HFFc6 (cell line): ENCODE results near the gene CTSH. TPM values are rescaled to one million over a fixed set of nuclear protein-coding genes. Genes with fewer than 3 reads are reported as not detected.

Experiments used
- DNase-seq: peaks from one replicate; pipeline ENCODE4 v3.0.0-alpha.2; 2018
- H3K27ac Mint-ChIP-seq: 2 replicates; pipeline ENCODE4 v1.8.0; 2020; ENCODE audit warnings: mild to moderate bottlenecking, mixed read lengths
- H3K27me3 Mint-ChIP-seq: 2 replicates; pipeline ENCODE4 v1.8.0; 2021; ENCODE audit warnings: mild to moderate bottlenecking, moderate library complexity, mixed read lengths; ENCODE audit not compliant: insufficient read depth
- H3K36me3 Mint-ChIP-seq: 2 replicates; pipeline ENCODE4 v1.8.0; 2021; ENCODE audit warnings: low read depth, mixed read lengths
- H3K4me1 Mint-ChIP-seq: 2 replicates; pipeline ENCODE4 v1.8.0; 2020; ENCODE audit warnings: low read depth, mixed read lengths
- H3K4me3 Mint-ChIP-seq: 2 replicates; pipeline ENCODE4 v1.8.0; 2020; ENCODE audit warnings: mild to moderate bottlenecking, moderate library complexity, mixed read lengths
- H3K9me3 Mint-ChIP-seq: 2 replicates; pipeline ENCODE4 v1.8.0; 2020; ENCODE audit warnings: mild to moderate bottlenecking, mixed read lengths
- CTCF ChIP-seq: fragments of 200-600 bp; sonication (generic); IDR thresholded peaks from 2 replicates; pipeline ENCODE4 v1.5.0; 2021; ENCODE audit warnings: antibody characterized with exemption, mild to moderate bottlenecking
- total RNA-seq, 6 experiments: library from RNA; stranded (reverse); fragmentation: NEBNext Ultra II Directional; extraction: Animal tissue kit (Norgen Biotek cat#: 25700); gene quantifications; 2 replicates in 1 of 6; 3 replicates in 5 of 6; pipeline ENCODE4 v1.2.3, GENCODE V29; 2021

CTSH gene
- total RNA-seq, 6 experiments from 2014 or later: 0.20 to 0.53 (median 0.38) TPM; not detected in 1

DNA sequence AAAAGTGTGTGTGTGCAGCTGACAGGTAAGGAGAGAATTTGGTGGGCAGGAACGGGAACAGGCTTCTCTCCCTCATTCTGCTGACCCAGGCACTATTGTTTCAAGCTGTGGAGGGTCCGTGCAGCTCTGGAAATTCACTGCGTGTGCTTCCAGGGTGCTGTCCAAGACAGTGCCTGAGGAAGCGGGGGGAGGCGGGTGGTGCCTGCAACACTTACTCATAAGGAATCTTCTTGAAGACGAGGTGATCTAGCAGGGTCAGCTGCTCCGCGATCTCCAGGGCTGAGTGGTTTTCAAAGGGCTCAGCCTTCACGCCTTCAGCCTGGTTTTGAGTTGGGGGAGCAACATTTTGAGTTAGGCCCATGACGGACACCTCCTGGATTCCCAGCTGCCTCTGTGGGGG, 46.6 kb upstream of the CTSH start:
- peak overlapping the region; percentile 2; the same call in 1 of the 2 replicates for H3K4me3 Mint-ChIP-seq
- DNase-seq: peak; percentile 64
- peaks cover 8% of the 10 kb centered on the region; the same call in 1 of the 2 replicates for H3K27me3 Mint-ChIP-seq
- H3K4me1 Mint-ChIP-seq: peaks cover 47% of the 10 kb centered on the region
- peak overlapping the region; percentile 4; the same call in 1 of the 2 replicates for H3K27ac Mint-ChIP-seq
- H3K36me3 Mint-ChIP-seq: no peaks in the 10 kb centered on the region
- H3K9me3 Mint-ChIP-seq: no peaks in the 10 kb centered on the region
- TF ChIP-seq CTCF: no peak

DNA sequence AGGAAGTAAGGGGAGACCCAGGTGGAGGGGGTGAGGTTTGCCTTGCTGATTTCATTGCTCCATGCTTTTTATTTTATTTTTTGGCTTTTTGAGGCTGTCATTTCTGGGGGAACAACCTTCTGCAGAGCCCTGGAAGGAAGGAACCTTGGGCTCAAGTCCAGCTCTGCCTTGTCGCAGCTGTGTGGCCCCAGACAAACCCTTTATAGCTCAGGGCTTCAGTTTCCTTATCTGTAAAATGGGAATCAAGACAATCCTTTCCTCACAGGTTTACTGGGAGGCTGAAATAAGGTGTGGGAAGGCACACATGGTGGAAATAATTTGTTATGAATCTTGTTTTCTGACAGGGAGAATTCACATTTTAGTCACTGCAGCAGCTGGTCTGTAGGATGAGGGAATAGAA, 45.4 kb upstream of the CTSH start:
- Mint-ChIP-seq H3K27ac (no peak overlapping the region; the same call in 1 of the 2 replicates), H3K4me3 (no peak overlapping the region), H3K4me1 (peaks cover 46% of the 10 kb centered on the region)

DNA sequence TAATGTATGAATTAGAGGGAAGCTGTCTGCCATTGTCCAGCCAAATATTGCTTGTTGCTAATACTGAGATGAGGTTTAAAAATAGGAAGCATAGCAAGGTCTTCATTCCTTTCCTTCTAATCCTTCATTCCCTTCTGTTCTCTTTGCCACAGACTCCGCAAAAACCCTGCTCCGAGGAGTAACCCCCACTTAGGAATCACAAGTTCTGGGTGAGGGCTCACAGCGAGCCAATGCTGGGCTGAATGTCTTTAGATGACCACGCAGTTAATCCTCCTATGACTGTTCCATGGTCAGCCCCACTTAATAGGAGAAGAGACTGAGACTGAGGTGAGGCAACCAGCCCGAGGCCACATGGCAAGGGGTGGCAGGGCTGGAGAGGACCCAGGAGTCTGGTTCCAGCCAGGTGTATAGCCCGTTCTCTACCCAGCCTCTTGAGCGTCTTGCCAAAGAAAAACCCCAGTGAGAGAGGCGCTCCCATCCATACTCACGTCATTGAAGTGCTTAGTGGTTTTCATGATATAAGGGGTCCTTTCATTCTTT, 44.9 kb upstream of the CTSH start:
- Mint-ChIP-seq H3K4me3 (no peak overlapping the region), H3K36me3 (no peaks in the 10 kb centered on the region), H3K27me3 (peaks cover 5% of the 10 kb centered on the region; the same call in 1 of the 2 replicates), H3K4me1 (peaks cover 46% of the 10 kb centered on the region), H3K9me3 (no peaks in the 10 kb centered on the region), H3K27ac (0 out of 2 replicates have a peak overlapping the region, but pooled peaks have one; percentile 15)
- DNase-seq: no peak
- no peak for TF ChIP-seq CTCF

More for the DNA sequence above, 45.4 kb upstream of the CTSH start:
- Mint-ChIP-seq H3K9me3 (no peaks in the 10 kb centered on the region), H3K27me3 (peaks cover 5% of the 10 kb centered on the region; the same call in 1 of the 2 replicates), H3K36me3 (no peaks in the 10 kb centered on the region)
- no peak for DNase-seq
- no peak for TF ChIP-seq CTCF

DNA sequence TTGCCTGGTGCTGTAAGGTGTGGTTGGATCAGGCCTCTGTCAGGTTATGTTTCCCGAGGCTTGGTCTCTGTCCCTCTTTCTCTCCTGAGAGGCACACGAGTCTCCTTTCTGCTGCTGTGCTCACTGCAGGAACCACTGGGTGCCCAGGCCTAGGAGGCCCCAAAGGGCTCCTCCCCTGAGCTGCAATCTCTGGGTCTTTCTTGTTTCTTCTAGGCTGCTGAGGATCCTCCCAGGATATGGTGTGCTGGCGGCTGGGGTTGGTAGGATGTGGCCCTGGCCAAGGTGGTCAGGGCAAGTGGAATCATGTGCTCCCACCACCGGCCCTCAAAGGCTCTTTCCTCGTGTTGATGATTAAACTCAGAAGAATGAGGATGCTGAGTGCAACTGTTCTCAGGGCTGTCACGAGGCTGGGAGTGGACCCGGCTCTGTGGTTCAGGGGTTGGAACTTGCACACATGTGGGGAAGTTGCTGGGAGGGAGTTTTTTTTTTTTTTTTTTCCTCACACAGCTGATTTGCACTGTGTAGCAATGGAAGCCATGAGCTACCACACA, 43.6 kb upstream of the CTSH start:
- Mint-ChIP-seq H3K27ac (peak overlapping the region; percentile 95), H3K4me3 (no peak overlapping the region), H3K36me3 (no peaks in the 10 kb centered on the region)

More for the DNA sequence above, 43.6 kb upstream of the CTSH start:
- TF ChIP-seq CTCF: no peak
- peak; percentile 96 for DNase-seq
- no peaks in the 10 kb centered on the region for H3K9me3 Mint-ChIP-seq
- peaks cover 5% of the 10 kb centered on the region; the same call in 1 of the 2 replicates for H3K27me3 Mint-ChIP-seq
- H3K4me1 Mint-ChIP-seq: peaks cover 46% of the 10 kb centered on the region
